ENCODE measurements around the gene ARID1B.
A peak's percentile ranks its signal among the peaks of the same experiment; 100 is the strongest.

The ARID1B gene

GRCh38 chr6:157021993-157022740 lies 245.0 kb downstream of the ARID1B start:
- TF ChIP-seq CTCF (IDR thresholded peaks at IDR 0.05), result no peak
- no peaks in the 10 kb centered on the region for H3K27me3 ChIP-seq
- H3K36me3 ChIP-seq, result no peaks in the 10 kb centered on the region
- DNase-seq, result peak; percentile 88 to 94
- no peaks in the 10 kb centered on the region for H3K9me3 ChIP-seq
- peak overlapping the region; percentile 95 to 98 for H3K27ac ChIP-seq
- peak overlapping the region; percentile 68 to 90 for H3K4me3 ChIP-seq
- intact Hi-C loops (cut with DNase I; ENCODE audit: low total_unique reads), result loop anchor here (2.0 to 5.0 kb wide), 3 partner anchors 245 to 335 kb away; partner anchors contain the start of gene ARID1B
- peaks cover 3 to 56% (median 20%) of the 10 kb centered on the region in 4 donors for H3K4me1 ChIP-seq

GRCh38 chr6:157023958-157024357 lies 246.8 kb downstream of the ARID1B start:
- H3K4me1 ChIP-seq, result peaks cover 3 to 39% (median 13%) of the 10 kb centered on the region in 4 donors
- no peak overlapping the region for H3K4me3 ChIP-seq
- no peaks in the 10 kb centered on the region for H3K27me3 ChIP-seq
- no peaks in the 10 kb centered on the region for H3K36me3 ChIP-seq
- no peaks in the 10 kb centered on the region for H3K9me3 ChIP-seq
- intact Hi-C loops (cut with DNase I; ENCODE audit: low total_unique reads), result loop anchor here (5.0 kb wide), 2 partner anchors 247 to 248 kb away; partner anchors contain the start of gene ARID1B
- peak overlapping the region; percentile 40 to 95 for H3K27ac ChIP-seq
- DNase-seq, result no peak
- no peak for TF ChIP-seq CTCF (IDR thresholded peaks at IDR 0.05)

GRCh38 chr6:157024745-157025144 lies 247.6 kb downstream of the ARID1B start:
- peak overlapping the region; percentile 40 to 95 for H3K27ac ChIP-seq
- no peak for TF ChIP-seq CTCF (IDR thresholded peaks at IDR 0.05)
- H3K4me3 ChIP-seq, result no peak overlapping the region
- H3K9me3 ChIP-seq, result no peaks in the 10 kb centered on the region
- peaks cover 0 to 31% (median 12%) of the 10 kb centered on the region in 4 donors for H3K4me1 ChIP-seq
- DNase-seq, result no peak
- intact Hi-C loops (cut with DNase I; ENCODE audit: low total_unique reads), result loop anchor here (5.0 kb wide), 2 partner anchors 247 to 248 kb away; partner anchors contain the start of gene ARID1B
- no peaks in the 10 kb centered on the region for H3K27me3 ChIP-seq
- H3K36me3 ChIP-seq, result no peaks in the 10 kb centered on the region

GRCh38 chr6:157025437-157025836 lies 248.3 kb downstream of the ARID1B start:
- TF ChIP-seq CTCF (IDR thresholded peaks at IDR 0.05), result no peak
- no peak overlapping the region for H3K4me3 ChIP-seq
- H3K27ac ChIP-seq, result no peak overlapping the region
- H3K36me3 ChIP-seq, result no peaks in the 10 kb centered on the region
- no peaks in the 10 kb centered on the region for H3K9me3 ChIP-seq
- no peak for DNase-seq
- intact Hi-C loops (cut with DNase I; ENCODE audit: low total_unique reads), result no loop called here
- H3K27me3 ChIP-seq, result no peaks in the 10 kb centered on the region
- H3K4me1 ChIP-seq, result peaks cover 0 to 24% (median 12%) of the 10 kb centered on the region in 4 donors

- Histone ChIP-seq H3K27ac (no peak overlapping the region), H3K36me3 (no peaks in the 10 kb centered on the region), H3K27me3 (no peaks in the 10 kb centered on the region), H3K9me3 (no peaks in the 10 kb centered on the region), H3K4me1 (peaks cover 0 to 30% (median 13%) of the 10 kb centered on the region in 4 donors), H3K4me3 (no peak overlapping the region)
- no peak for DNase-seq
- TF ChIP-seq CTCF (IDR thresholded peaks at IDR 0.05), result no peak
- intact Hi-C loops (cut with DNase I; ENCODE audit: low total_unique reads), result no loop called here
These were observed 253.0 kb downstream of the ARID1B start for GRCh38 chr6:157029980-157030690.
